Measurements from ENCODE around the gene TBC1D12. TPM values are rescaled to one million over a fixed set of nuclear protein-coding genes. Genes with fewer than 3 reads are reported as not detected.
A peak's percentile ranks its signal among the peaks of the same experiment; 100 is the strongest.
"Not testable (repeated sequence)": the region's sequence is repeated elsewhere in the genome, so short reads cannot be mapped to it uniquely, and the experiment has no call there.

TBC1D12 gene
- total RNA-seq, 4 donors from 2014 or later = 16.9 to 26.6 (median 17.9) TPM

DNA sequence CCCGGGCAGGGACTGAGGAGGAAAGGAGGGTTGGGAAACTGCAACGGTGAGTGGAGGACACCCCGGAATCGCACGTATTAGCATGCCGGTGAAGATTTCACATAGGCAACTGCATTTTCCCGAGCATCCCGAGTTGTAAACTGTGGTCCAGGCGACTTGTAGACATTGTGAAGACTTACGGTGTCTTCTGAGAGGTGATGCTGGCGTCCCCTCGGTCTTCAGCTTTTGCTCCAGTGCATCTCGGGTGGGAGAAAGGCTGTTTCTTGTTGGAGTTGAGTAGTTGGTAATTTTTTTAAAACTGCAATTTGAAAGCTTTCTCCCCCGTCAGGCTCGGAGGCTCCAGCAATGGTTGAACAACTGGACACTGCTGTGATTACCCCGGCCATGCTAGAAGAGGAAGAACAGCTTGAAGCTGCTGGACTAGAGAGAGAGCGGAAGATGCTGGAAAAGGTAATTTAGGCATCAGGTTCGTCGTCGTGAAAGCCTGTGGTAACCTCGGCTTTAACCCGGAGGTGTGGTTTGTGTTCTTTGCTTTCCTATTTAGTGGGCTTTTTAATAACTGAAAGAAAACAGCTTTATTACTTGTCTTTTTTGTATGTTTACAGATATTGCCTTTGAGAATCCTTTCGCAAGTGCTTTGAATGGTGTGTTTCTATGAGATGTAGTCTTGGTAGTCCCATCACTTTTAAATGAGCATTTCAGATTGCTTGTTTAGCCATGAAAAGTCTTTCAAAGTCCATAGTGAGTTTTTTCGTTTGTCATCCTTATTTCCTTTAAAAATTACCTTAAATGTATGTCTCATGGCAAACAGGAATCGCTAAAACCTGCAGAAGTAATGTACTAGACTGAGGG is 143.9 kb downstream of the TBC1D12 start:
- Histone ChIP-seq H3K27ac (peak overlapping the region in 3 of 4 donors; percentile 75 to 81 (median 76)), H3K36me3 (no peaks in the 10 kb centered on the region), H3K27me3 (no peaks in the 10 kb centered on the region), H3K4me1 (peaks cover 0 to 21% (median 10%) of the 10 kb centered on the region in 3 donors), H3K4me3 (peak overlapping the region; percentile 59 to 73), H3K9me3 (no peaks in the 10 kb centered on the region)
- ATAC-seq = peak; percentile 17
- WGBS, 2 donors (ENCODE audit: low coverage in 1 of 2) = 2 to 5% methylated on average over 15 to 18 of the region's 25 CpGs
- TF ChIP-seq CTCF (IDR thresholded peaks at IDR 0.05) (no peak), POLR2AphosphoS5 (IDR thresholded peaks at IDR 0.05) (no peak), EP300 (IDR thresholded peaks at IDR 0.05) (no peak), POLR2A (IDR thresholded peaks at IDR 0.05) (no peak)

- Histone ChIP-seq H3K4me3 (no peak overlapping the region), H3K36me3 (no peaks in the 10 kb centered on the region), H3K27me3 (no peaks in the 10 kb centered on the region), H3K9me3 (no peaks in the 10 kb centered on the region), H3K27ac (no peak overlapping the region), H3K4me1 (peaks cover 0 to 21% (median 10%) of the 10 kb centered on the region in 3 donors)
- TF ChIP-seq POLR2A (IDR thresholded peaks at IDR 0.05) = no peak
- TF ChIP-seq POLR2AphosphoS5 (IDR thresholded peaks at IDR 0.05) = no peak
- TF ChIP-seq CTCF (IDR thresholded peaks at IDR 0.05) = no peak
- no peak for TF ChIP-seq EP300 (IDR thresholded peaks at IDR 0.05)
- 55 to 89% methylated on average over 1 of the region's 1 CpG for WGBS, 2 donors (ENCODE audit: low coverage in 1 of 2)
- ATAC-seq = no peak
Observed at GRCh38 chr10:94546901-94547185, 144.5 kb downstream of the TBC1D12 start.

DNA sequence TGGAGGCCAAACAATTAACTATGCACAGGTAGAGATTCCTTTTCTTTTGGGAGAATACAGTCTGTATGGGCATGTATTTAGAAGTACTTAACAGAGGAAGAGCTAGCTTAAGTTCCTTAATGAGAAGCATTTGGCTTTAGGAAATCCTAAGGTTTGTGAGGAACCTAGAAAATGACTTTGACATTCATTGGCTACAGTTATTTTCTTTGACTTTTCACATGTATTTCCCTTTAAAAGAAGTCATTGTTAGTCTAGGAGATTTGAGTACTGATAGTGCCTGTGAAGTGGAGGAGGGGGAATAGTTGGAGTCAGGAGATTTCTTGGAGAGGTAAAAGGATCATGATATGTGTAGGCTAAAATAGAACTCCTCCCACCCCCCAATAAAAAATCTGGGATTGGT is 146.9 kb downstream of the TBC1D12 start:
- TF ChIP-seq POLR2A (IDR thresholded peaks at IDR 0.05) = no peak
- TF ChIP-seq CTCF (IDR thresholded peaks at IDR 0.05) = no peak
- no peak for TF ChIP-seq POLR2AphosphoS5 (IDR thresholded peaks at IDR 0.05)
- TF ChIP-seq EP300 (IDR thresholded peaks at IDR 0.05) = no peak
- H3K27me3 ChIP-seq = no peaks in the 10 kb centered on the region
- H3K9me3 ChIP-seq = no peaks in the 10 kb centered on the region
- H3K4me3 ChIP-seq = no peak overlapping the region
- no peak overlapping the region for H3K27ac ChIP-seq
- ATAC-seq = no peak
- H3K4me1 ChIP-seq = peaks cover 0 to 21% (median 10%) of the 10 kb centered on the region in 3 donors
- no peaks in the 10 kb centered on the region for H3K36me3 ChIP-seq

- ATAC-seq, H3K27me3 ChIP-seq, H3K9me3 ChIP-seq, H3K4me3 ChIP-seq, H3K36me3 ChIP-seq, H3K4me1 ChIP-seq, H3K27ac ChIP-seq: not testable (repeated sequence)
- WGBS, 2 donors (ENCODE audit: low coverage in 1 of 2) = 85 to 96% methylated on average over 6 to 11 of the region's 13 CpGs
Observed at GRCh38 chr10:94567714-94568307, 165.5 kb downstream of the TBC1D12 start.

DNA sequence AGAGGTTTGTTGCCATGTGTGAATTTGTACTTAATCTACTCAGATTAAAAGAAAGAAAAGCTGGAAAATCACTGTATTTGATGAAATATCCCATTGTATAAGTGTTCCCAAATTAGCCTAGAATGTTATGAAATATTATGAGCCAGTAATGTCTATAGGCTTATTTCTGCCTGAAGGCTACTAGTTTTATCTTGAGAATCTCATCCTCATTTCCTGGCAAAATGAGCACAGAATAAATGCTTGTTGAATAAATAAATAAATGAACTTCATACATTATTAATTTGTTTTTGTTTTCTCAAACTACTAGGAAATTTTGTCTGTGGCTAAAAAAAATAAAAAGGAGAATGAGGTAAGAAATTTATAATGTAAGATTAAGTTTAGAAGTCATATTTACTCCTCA is 168.7 kb downstream of the TBC1D12 start:
- Histone ChIP-seq H3K27ac (no peak overlapping the region), H3K4me3 (no peak overlapping the region), H3K9me3 (no peaks in the 10 kb centered on the region), H3K27me3 (no peaks in the 10 kb centered on the region), H3K4me1 (no peaks in the 10 kb centered on the region), H3K36me3 (no peaks in the 10 kb centered on the region)
- TF ChIP-seq POLR2AphosphoS5 (IDR thresholded peaks at IDR 0.05) (no peak), EP300 (IDR thresholded peaks at IDR 0.05) (no peak), POLR2A (IDR thresholded peaks at IDR 0.05) (no peak), CTCF (IDR thresholded peaks at IDR 0.05) (no peak)
- ATAC-seq = no peak

Measured in gastroesophageal sphincter (tissue), 4 donors.